ENCODE data around the gene ING4. TPM values are rescaled to one million over a fixed set of nuclear protein-coding genes. Genes with fewer than 3 reads are reported as not detected.

The ING4 gene
- total and polyA plus RNA-seq, 12 donors, result 22.6 to 87.6 (median 41.3) TPM

DNA sequence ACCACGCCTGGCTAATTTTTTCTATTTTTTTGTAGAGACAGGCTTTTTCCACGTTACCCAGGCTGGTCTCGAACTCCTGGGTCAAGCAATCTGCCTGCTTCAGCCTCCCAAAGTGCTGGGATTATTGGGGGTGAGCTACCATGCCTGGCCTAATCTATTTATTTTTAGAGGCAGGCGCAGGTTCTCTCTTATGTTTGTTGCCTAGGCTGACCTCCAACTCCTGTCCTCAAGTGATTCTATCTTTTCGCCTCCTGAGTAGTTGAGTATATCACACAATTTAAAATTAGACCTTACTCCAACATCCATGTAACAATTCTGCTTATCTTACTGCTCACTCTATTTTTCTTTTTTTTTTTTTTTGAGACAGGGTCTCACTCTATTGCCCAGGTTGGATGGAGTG, 8.9 kb downstream of the ING4 start:
- no peak overlapping the region for H3K4me3 ChIP-seq
- H3K27ac ChIP-seq, result no peak overlapping the region
- no peak for DNase-seq
- H3K27me3 ChIP-seq, result no peaks in the 10 kb centered on the region
- no peaks in the 10 kb centered on the region for H3K4me1 ChIP-seq (replicated peaks in 1 of 2)
- TF ChIP-seq, protein P1, sequence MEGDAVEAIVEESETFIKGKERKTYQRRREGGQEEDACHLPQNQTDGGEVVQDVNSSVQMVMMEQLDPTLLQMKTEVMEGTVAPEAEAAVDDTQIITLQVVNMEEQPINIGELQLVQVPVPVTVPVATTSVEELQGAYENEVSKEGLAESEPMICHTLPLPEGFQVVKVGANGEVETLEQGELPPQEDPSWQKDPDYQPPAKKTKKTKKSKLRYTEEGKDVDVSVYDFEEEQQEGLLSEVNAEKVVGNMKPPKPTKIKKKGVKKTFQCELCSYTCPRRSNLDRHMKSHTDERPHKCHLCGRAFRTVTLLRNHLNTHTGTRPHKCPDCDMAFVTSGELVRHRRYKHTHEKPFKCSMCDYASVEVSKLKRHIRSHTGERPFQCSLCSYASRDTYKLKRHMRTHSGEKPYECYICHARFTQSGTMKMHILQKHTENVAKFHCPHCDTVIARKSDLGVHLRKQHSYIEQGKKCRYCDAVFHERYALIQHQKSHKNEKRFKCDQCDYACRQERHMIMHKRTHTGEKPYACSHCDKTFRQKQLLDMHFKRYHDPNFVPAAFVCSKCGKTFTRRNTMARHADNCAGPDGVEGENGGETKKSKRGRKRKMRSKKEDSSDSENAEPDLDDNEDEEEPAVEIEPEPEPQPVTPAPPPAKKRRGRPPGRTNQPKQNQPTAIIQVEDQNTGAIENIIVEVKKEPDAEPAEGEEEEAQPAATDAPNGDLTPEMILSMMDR (IDR thresholded peaks at IDR 0.05), result no peak
- TF ChIP-seq POLR2A (IDR thresholded peaks at IDR 0.05), result no peak
- WGBS, 4 donors, result 92 to 99% (median 94%) methylated on average over 5 of the region's 5 CpGs
- intact Hi-C loops (cut with DNase I), result no loop called here
- H3K36me3 ChIP-seq (replicated peaks in 1 of 2), result peaks cover 0 to 63% of the 10 kb centered on the region in 2 donors
- no peaks in the 10 kb centered on the region for H3K9me3 ChIP-seq (replicated peaks in 1 of 3)

DNA sequence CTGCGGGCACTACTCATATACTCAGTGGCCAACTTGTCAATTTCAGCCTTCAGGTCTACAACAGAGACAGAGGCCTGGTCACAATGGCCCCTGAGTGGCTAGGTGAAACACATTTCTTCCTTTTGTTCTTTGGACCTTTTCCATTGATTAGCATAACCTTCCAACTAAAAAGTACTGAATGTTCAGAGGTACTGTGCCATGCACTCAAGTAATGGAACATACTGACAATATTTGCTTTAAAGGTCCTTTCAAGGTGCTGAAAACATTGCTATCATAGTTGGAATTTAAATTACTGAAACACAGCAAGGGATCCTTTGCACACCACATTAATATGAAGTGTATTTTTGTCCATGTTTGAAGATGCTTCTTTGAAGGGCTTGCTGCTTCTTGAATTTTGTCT, 9.6 kb downstream of the ING4 start:
- Histone ChIP-seq H3K27me3 (no peaks in the 10 kb centered on the region), H3K4me3 (no peak overlapping the region), H3K36me3 (replicated peaks in 1 of 2) (peaks cover 0 to 64% of the 10 kb centered on the region in 2 donors), H3K9me3 (replicated peaks in 1 of 3) (no peaks in the 10 kb centered on the region), H3K27ac (no peak overlapping the region), H3K4me1 (replicated peaks in 1 of 2) (no peaks in the 10 kb centered on the region)
- TF ChIP-seq POLR2A (IDR thresholded peaks at IDR 0.05), result no peak
- TF ChIP-seq, protein P1 (IDR thresholded peaks at IDR 0.05), result no peak
- DNase-seq, result no peak
- intact Hi-C loops (cut with DNase I), result no loop called here
- WGBS, 4 donors, result 91 to 100% (median 99%) methylated on average over 1 of the region's 1 CpG

DNA sequence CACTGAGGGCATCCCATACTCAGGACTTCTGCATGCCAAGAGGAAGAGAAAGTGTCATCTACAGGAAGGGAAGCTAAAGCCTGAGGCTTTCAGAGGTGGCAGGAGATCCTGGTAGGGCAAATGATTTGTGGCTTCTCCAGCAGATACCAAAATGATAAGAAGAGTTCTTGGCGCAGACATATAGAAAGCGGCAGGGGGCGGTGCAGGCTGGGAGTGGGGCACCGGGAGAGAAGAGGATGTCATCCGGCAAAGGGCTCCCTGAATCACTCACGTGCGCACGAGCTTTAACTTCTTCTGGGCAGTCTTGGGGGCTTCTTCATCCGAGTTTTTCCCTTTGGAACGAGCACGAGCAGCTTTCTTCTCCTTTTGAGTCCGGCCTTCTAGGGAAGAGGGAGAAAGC, 10.5 kb downstream of the ING4 start:
- Histone ChIP-seq H3K27me3 (no peaks in the 10 kb centered on the region), H3K36me3 (replicated peaks in 1 of 2) (peaks cover 0 to 65% of the 10 kb centered on the region in 2 donors), H3K4me3 (no peak overlapping the region), H3K4me1 (replicated peaks in 1 of 2) (no peaks in the 10 kb centered on the region), H3K9me3 (replicated peaks in 1 of 3) (no peaks in the 10 kb centered on the region), H3K27ac (no peak overlapping the region)
- WGBS, 4 donors, result 84 to 92% (median 90%) methylated on average over 12 of the region's 12 CpGs
- intact Hi-C loops (cut with DNase I), result no loop called here
- DNase-seq, result no peak
- no peak for TF ChIP-seq POLR2A (IDR thresholded peaks at IDR 0.05)
- TF ChIP-seq, protein P1 (IDR thresholded peaks at IDR 0.05), result no peak

DNA sequence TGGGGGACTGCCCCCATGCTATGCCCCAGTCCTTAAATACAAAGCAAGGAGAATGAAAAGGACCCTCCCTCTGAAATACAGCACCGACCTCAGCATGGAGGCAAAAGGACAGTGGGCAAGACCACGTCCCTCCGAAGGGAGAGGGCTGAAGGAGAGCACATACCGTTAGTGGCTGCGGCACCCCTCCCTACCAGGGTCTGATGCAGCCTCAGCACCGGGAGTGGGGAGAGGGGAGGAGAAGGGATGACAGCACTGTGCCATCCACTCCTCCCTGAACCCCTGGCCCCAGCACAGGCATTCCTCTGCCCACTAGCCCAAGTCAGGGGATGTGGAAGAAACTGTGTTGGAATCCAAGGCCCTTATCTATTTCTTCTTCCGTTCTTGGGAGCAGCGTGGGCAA, 12.1 kb downstream of the ING4 start:
- no peaks in the 10 kb centered on the region for H3K27me3 ChIP-seq
- no peak overlapping the region for H3K4me3 ChIP-seq
- TF ChIP-seq, protein P1 (IDR thresholded peaks at IDR 0.05), result no peak
- TF ChIP-seq POLR2A (IDR thresholded peaks at IDR 0.05), result no peak
- DNase-seq, result no peak
- no peaks in the 10 kb centered on the region for H3K9me3 ChIP-seq (replicated peaks in 1 of 3)
- H3K27ac ChIP-seq, result no peak overlapping the region
- no peaks in the 10 kb centered on the region for H3K4me1 ChIP-seq (replicated peaks in 1 of 2)
- 86 to 92% (median 90%) methylated on average over 8 of the region's 8 CpGs for WGBS, 4 donors
- intact Hi-C loops (cut with DNase I), result no loop called here
- peaks cover 0 to 49% of the 10 kb centered on the region in 2 donors for H3K36me3 ChIP-seq (replicated peaks in 1 of 2)

All from adrenal gland (tissue), 12 donors.